SW480 (cell line): Measurements from ENCODE around the gene SCN9A.
"Not testable (repeated sequence)": the region's sequence is repeated elsewhere in the genome, so short reads cannot be mapped to it uniquely, and the experiment has no call there.

Source experiments
- DNase-seq: peaks from one replicate; pipeline ENCODE4 v3.0.0-alpha.2; 2016; ENCODE audit warnings: low spot score

The SCN9A gene

DNA sequence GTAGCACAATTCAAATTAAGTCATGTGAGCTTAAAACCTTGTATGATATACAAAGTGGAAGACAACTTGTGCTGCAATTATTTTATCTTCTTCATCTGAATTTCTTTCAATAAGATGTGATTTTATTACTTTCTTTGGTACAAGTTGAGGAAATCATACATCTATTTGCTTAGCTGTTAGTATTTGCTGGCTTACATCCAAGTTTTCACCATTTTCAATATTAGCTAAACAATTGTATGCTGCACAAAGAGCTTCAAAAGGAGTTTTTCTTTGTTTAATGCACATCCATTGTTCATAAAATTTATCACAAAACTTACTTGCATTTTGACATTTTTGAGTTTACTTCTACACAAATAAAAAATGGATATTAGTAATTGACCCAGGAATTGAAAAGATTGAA is 40.9 kb downstream of the SCN9A start:
- DNase-seq: no peak

DNA sequence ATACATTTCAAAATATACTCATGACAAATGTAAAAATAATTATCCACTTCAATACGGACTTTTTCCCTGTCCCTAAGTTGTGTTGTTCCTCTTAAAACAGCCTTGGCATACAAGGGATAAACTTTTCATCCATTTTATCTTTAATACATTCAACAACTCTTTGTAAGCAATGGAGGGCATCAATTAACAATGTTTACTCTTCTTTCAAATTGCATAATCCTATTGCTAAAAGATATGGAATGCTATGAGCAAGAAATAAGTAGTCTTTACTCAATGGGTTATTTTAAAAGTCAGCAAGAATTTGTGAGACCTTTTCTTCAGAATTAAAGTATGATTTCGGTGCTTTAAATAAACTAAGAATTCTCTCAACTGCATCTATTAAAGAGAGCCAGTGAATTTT is 41.9 kb downstream of the SCN9A start:
- no peak for DNase-seq

DNA sequence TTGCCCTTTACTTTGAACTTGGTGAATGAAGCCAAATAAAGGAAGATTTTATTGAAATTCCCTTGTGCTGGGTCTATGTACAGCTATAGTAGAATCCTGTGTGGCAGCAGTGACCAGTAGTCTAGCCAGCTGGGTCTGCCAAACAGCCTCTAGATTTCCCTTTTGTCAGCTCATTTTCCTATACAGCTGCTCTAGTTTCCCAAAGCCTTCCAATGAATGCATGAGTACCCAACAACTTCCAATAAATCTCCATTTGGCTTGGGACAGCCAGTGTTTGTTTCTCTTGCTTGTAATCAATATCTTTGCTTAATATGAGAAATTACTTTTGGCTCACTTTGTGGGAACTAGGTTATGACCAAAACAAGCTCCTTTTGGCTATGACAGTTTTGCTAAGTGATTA is 43.6 kb downstream of the SCN9A start:
- DNase-seq: no peak

DNA sequence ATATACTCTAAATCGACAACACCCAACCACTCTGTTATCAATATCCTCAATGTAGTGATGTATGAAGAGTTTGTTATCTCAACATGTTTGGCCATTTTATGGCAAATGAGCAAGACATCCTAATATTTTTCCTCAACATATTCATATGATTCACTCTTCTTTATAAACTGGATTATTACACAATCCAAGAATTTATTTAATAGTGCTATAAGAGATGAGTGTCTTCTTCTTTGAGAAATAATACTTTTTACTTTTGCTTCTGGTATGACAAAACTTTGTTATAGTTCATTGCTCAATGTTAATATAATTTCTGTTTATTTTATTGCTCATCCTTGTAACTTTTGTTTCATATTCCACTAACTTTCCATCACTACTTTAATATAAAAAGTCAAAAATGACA is 44.3 kb downstream of the SCN9A start:
- no peak for DNase-seq

DNA sequence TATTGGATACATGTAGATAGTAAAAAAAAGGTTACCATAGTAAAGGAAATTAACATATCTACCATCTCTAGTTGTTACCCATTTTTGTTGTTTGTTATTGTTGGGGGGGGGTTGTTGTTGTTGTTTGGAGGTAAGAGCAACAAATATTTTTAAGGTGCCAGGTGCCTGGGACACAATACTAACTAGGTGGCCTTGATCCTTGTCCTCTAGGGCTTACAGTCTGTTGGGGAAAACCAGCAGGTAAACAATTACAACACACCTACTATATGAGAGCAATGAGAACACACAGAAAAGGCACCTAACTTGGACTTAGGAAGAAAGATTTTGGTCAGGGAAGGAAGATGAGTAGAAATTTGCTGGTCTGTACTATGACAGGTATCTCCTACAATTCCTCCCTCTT is 46.3 kb downstream of the SCN9A start:
- DNase-seq: no peak

DNA sequence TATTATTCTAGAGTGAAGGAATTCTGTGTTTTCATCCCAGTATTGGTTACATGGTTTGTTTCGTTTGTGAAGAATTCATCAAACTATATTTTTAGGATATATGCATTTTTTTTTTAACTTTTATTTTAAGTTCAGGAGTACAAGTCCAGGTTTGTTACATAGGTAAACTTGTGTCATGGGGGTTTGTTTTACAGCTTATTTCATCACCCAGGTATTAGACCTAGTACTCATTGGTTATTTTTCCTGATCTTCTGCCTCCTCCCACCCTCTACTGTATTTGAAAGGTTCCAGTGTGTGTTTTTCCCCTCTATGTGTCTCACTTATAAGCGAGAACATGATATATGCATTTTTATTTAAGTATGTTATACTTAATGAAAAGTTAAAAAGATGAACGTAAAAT is 47.6 kb downstream of the SCN9A start:
- DNase-seq: no peak

DNA sequence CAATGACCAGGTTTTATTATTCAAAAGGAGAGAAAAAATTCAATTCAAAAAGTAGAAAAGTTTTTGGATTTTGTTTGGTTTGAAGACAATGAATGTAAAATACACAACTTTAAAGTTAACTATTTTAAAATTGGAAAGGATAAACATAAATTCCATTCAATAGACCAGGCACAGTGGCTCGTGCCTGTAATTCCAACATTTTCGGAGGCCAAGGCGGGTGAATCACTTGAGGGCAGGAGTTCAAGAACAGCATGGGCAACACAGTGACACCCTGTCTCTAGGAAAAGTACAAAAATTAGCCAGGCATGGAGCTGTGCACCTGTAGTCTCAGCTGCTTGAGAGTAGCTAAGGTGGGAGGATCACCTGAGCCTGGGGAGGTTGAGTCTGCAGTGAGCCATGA is 54.7 kb downstream of the SCN9A start:
- no peak for DNase-seq

DNA sequence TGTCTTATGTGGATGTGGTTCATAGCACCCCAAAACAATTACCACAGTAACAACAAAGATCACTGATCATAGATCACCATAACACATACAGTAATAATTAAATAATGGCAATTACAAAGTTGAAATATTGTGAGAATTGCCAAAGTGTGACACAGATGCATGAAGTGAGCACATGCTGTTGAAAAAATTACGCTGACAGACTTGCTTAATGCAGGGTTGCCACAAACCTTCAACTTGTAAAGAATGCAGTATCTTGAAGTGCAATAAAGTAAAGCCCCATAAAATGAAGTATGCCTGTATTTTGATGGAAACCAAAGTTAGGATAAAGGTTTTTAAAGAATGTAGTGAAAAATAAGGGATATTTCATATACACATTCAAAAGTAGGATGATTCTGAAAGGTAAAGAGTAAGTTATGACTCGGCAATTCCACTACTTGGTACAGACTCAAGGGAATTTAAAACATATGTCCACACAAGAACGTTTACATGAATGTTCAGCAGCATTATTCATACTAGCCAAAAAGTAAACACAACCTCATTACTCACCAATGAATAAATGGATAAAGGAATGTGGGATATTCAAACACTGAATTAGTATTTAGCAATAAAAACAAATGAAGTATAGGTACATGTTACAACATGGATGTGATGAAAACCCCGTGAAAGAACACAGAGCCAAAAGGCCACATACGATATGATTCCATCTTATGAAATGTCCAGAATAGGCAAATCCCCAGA is 61.6 kb downstream of the SCN9A start:
- DNase-seq: no peak

DNA sequence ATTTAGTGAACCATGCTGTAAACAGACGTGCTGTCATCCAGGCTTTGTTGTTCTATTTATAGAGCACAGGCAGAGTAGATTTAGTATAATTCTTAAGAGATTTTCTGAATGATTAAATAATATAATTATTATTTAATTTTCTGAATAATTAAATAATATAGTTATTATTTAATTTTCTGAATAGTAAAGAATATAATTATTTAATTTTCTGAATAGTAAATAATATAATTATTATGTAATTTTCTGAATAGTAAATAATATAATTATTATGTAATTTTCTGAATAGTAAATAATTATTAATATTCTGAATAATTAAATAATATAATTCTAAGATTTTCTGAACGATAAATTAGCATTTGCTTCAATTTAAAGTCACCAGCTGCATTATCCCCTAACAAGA is 62.9 kb downstream of the SCN9A start:
- not testable (repeated sequence) for DNase-seq

DNA sequence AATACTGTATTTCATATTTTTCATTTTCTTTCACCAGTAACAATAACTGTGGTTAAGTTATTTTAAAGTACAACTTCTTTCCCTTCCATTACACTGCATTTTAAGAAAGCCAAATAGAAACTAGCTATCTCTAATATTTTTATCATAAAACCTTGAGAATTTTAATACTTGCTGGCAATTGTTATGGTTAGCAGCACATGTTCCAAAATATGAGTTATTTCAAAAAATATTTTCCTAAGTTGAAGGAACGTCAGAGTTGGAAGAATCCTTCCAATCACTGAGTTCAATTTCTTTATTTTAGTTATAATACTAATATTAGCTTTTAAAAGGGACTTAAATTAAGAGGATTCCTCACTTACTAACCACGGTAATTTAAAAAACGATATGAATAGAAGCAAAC is 68.4 kb downstream of the SCN9A start:
- no peak for DNase-seq

DNA sequence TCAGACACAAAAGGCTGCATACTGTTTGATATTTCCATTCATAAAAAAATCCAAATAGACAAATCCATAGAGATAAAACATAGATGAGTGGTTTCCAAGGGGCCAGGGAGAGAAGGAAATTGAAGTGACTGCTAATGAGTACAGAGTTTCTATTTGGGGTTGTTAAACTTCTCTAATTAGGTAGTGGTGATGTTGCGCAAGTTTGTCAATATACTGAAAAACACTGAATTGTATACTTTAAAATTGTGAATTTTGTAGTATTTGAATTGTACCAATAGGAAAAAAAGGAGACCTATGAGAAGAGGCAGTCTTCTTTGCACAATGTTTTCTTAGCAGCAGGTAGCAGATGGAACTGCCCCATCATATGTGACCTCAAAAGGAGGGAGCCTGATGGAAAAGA is 71.1 kb downstream of the SCN9A start:
- no peak for DNase-seq

DNA sequence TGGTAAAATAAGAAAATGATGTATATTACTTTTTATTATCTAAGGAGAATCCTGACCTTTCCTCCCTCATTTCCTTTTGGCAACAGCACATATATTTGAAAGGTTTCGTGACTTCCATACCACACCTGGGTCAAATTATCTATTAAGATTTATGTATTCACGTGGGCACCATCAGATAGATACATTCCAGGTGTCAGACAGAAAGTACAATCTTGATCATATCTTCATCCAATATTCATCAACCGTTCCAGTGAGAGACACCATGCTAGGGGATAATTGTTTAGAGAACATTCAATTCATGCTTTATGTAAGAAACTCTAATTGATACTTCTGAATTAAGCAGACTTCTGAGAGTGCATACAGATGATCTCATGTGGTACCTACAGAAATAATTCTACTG is 73.7 kb downstream of the SCN9A start:
- no peak for DNase-seq

DNA sequence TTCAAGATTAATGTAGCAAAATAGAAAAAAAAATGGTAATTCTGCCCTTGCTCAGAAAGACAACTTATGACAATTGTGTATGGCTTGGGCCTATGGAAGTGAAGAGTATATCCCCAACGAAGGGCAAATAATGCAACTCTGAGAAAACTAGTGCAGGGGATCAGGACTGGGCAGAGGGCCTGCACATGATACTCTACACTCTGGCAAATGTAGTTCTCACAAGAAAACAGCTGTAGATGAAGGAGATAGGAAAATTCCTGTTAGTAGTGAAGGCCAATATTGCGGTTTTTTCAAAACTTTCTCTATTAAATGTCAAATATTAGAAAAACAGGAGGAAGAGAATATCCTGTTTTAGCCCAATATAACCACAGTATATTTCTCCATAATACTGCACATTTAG is 77.8 kb downstream of the SCN9A start:
- no peak for DNase-seq

DNA sequence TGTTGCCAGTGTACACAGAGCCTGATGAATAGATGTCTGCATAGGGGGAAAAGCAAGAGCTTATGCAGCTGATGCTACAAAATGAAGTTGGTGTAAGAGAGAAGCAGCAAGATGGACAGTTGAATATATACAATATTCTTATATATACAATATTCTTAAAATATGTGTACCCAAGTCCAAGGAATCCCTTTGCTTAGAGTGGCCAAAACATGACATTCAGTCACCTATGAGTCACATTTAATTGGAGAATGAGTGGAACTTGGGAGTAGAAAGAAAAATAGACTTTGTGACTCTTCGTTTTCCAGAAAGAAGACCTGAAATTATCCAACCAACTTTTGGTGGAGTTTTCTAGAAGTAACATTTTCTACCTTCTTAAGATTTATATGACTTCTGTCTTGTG is 81.8 kb downstream of the SCN9A start:
- DNase-seq: no peak

DNA sequence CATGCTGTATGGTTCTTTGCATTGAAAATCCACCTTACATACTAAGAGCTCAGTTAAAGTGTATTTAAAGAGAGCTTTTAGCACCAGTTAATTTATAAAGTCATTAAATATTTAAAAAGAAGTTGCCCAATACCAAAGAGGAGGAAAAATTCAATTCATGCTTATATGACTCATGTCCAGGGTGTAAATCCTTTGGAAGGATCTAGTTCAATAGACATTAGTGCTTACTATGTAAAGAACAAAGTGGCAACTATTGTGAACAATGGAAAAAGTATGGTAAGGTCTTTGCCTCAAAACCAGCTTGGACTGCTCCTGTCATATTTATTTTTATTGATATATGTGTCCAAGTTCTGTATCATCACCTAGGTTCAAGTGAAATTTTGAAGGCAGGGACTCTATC is 90.5 kb downstream of the SCN9A start:
- DNase-seq: no peak

DNA sequence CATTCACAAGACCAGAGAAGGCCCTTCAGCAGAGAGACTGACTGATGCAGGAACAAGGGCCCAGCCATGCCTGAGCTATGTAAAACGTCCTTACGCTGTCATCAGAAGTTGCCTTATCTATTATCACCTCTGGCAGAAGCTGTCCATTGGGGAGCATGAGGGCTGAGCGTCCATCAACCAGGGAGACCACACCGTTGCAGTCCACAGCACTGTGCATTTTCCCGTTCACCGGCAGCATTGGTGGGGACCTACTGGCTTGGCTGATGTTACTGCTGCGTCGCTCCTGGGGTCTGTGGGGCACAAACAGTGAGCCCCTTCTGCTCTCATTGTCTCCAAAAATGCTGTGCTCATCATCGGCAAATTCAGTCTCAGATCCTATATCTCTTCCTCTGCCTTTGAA is 91.4 kb downstream of the SCN9A start:
- no peak for DNase-seq

DNA sequence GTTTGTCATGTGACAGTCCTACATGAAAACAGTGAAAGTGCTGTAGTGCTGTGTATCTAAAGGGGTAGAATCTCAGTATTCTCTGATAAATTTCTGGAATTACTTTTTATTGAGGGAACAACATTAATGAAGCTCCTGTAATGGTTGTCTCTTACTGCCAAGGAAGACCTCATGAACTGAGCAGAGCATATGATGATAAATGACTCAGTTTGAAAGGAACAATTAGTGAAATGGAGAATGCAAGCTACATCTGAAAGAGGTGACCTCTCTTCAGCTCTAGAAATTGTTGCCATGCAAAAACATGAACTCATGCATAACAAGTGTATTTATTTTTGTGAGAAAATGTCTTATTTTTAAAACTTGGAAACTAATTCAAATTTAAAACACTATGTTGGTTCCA is 93.6 kb downstream of the SCN9A start:
- DNase-seq: no peak

DNA sequence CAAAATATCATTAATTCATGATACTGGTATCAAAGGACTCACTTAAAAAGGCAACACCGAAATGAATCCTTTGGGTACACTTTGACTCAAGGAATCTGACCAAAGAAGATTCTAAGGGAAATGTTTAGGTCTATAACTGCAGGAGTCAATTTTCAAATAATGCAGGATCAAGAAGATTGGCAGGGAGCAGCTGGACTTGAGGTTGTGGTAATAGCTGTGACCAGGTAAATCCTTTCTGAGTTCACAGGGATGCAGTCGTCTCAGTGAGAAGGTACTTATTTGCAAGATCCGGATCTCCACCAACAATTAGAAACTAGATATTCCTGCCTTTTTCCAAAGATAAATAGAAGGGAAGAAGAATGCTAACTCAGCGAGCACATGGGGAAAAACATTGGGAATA is 96.9 kb downstream of the SCN9A start:
- no peak for DNase-seq

DNA sequence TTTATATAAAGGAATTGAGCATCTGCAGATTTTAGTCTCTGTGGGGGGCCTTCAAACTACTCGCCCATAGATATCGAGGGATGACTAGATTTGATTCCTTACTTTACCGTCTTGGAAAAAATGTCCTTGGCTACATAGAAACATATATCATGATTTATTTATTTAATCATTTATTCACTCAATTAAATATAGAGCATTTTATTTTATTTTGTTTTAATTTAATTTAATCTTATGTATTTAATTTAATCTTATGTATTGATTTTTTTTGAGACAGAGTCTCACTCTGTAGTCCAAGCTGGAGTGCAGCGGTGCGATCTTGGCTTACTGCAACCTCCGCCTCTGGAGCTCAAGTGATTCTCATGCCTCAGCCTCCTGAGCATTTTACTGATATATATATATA is 105.4 kb downstream of the SCN9A start:
- no peak for DNase-seq

DNA sequence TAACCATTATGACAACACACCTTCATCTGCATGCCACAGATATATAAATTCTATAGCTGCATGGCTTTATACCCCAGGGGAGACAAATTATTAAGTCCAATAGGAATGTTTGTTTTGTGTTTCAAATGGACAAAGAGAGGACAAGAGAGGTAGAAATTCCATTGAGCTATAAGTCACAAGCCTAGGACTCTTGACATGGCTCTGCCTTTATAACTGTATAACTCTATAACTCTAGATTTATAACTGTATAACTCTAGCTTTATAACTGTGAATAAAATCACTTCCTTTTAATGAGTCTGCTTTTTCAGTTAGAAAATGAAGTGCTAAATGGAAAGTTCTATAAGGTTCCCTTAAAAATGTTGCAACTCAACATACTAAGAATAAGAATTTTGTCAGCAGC is 106.4 kb downstream of the SCN9A start:
- no peak for DNase-seq

DNA sequence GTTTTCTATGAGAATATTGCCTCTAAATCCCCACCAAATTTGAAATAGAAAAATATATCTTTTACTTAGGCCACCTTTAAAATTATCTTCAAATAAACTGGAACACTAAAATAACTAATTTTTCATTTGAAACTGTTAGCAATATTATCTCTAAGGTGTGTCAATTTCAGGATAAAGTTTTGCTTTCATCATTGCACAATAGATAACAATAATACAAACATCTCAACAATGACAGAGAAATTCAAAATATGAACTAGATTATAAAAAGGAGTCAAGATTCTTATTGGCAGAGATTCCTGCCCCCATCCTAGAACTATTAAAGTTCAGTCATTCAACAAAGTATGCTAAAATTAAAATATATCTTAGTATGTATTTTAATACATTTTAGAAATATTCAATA is 117.9 kb downstream of the SCN9A start:
- no peak for DNase-seq

DNA sequence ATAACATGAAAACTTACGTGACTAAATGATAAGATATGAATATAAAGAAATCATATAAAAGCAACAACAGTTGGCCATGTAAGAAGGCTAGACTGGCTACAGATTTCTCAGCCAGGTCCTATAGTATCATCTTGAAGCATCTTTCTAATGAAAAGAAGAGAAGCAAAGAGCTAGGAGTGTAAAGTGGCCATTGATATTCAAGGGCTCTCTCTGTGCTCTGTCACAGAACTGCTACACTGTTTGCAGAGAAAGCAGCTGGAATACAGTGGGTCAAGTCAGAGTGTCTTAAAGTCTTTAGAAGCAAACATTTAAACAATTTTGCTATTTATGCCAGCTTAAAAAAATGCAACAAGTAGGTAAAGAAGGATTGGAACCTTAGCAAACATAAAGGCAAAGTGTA is 118.8 kb downstream of the SCN9A start:
- DNase-seq: no peak

DNA sequence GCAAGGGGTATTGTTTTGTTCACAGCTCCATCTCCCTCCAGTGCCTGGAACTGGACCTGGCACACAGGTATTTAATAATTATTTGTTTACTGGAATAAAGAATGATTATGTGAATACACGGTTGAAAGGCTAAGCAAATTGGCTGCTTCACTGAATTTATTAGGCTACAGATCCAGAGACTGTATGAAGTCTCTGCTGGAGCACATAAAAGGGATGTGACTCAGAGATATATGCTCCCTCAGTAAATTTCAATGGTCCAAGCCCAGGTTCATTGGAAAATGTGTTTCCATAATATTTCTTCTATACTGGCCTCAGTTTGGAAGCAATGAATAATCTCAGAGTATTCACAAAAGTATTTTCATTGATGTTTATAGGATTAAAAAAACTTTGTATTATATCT is 126.4 kb downstream of the SCN9A start:
- DNase-seq: no peak

DNA sequence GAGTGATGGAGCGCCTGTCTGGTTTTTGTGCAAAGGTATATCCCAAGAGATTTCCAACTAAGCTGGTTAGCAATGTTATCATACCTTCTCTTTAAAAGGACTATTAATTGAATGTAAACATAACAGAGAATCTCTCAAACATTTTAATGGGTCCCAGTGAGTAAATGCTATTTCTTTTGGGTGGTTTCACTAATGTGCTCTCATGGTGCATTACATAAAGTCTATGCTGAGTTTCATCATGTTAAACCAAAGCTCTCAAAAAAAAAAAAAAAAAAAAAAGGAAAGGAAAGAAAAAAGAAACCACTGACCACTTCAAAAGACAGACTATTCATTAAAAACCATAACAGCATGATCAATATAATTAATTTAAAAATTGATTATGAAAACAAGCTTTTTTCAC is 128.8 kb downstream of the SCN9A start:
- DNase-seq: no peak

DNA sequence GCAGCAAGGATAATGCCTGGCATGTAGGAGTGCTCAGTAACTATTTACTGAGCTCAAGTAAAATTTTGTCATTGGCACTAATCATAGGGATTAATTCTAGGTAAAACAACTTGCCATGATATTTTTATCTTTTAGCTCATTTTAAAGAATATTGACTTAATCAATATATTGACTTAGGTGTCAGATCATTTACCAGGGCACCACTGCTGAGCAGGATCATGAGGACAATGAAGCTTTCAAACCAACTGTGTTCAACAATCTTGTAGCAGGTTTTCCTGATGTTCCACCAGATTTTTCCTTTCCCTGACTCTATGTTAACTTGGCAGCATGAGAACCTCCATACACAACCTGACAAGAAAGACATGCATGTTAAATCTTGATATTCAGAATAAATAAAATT is 133.4 kb downstream of the SCN9A start:
- DNase-seq: no peak
